ENCODE results near the gene CFAP100.

Gene CFAP100

DNA sequence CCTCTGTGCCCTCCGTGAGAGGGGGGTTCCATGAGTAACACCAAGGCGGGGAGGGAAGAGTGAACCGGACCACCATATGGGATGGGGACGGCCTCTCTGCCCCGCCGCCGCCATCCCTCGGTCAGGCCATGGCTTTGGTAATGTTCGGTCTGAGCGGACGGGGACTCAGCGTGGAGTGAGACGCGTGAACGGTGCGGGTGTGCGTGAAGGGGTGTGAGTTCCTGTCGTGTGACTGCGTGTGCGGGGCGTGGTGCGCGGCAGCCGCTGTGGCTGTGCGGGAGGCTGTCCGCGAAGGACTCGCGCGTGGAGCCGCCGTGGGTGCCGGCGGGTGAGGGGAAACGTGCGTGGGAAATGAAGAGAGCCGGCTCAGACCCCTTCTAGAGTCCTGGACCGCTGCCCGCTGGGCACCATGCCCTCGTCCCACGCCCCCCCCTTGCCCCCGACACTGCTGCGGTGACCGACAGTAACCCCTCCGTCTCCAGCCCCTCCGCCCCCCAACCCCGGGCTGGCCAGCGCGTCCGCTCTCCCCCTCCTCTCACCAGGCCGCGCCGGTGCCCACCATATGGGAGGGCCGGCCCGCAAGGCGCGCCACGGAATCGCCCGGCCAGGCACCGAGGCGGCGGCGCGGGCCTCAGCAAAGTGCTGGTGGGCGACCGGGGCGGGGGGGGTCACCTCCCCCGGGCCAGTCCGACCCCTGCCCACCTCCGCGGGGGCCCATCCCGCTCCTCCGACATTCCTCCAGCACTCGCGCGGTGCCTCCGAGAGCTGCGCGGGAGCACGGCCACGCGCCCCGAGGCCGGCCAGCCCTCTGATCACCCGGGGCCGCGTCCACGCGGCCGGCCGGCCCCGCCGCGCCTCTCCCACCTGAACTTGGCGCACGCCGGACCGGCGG is 38.1 kb upstream of the CFAP100 start:
- DNase-seq (ENCODE audit: low spot score): no peak

DNA sequence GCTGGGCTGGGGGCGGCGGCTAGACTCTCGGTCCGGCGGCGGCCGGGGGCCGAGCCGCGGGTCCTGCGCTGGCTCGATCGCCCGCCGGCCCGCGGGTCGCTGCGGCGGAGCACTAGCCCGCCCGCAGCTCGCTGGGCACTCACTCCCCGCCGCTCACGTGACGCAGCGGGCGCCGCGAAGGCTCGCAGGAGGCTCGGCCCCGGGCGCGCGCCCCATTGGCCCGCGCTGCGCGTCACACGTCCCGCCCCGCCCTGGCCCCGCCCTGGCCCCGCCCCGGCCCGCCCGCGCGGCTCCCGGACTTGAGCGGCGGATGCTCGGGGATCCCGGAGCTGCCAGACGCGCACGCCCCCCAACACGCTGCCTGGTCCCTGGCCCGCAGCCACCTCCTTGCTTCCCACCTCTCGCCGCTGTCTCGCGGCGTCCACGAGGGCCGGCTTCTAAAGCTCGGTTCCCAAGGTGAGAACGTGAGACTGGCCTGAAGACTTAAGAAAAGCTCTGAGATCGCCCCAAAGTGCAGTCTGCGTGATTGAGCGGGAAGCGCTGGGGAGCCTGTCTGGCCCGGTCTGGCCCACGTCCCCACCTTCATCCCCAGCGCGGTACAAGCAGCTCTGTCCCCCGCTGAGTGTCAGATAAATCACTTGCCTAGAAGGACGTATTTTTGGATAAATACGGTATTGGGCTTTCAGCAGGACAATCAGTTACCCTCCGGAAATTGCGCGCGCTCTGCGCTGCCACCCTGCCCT is 37.2 kb upstream of the CFAP100 start, which contains the start of gene KLF15:
TSS of gene KLF15 (minus strand) at position 114 of the 743 bp plus-strand sequence. CDS start 4,486 bp downstream, outside the sequence.
- DNase-seq (ENCODE audit: low spot score): peak; percentile 93

DNA sequence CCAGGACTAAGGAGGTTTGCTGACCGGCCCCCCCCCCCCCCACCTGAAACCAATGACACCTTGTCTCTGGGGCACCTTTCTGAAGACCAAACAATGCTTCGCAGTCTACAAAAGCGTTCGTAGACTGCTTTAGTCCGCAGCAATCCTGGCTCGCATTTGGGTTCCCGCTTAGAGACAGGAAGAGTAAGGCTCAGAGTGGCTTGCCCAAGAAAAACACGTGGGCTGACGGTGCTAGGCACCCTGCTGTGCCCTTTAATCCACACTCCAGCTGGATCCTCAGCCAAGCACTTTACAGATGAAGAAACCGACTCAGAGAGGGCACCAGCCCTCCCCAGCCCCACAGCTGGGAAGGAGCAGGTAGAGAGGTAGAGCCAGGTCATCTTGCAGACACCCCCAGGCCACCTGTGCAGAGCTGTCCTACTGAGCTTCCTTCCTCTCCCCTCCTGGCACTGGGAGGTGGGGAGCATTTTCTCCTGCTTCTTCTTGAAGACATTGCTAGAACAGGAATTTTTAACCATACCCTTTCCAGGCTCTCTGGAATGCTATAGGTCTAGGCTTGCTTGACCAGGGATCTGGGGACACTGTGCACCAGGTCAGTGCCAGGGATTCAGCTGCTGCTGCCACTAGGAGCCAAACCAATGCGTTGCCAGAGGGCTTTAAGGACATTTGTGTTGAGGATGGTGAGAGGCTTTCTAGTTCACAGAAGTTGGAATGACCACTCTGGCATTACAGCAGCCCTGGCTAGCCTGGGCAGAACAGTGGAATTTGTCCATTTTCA is 36.5 kb upstream of the CFAP100 start:
- DNase-seq (ENCODE audit: low spot score): no peak

DNA sequence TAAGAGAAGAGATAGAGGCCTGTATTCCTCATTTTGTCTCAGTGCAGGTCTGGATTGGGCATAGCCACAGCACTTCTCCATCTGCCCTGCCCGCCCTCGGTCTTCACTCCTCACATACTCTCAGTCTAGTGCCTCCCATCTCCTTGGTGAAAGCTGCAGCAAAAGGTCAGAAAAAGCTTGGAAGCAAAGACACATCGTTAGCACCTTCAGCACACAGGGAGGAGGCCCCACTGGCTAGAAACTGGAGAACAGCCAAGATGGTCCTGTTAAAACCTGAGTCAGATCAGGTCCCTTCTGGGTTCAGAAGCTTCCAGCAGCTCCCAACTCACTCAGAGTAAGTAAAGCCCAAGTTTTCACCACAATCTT is 35.9 kb upstream of the CFAP100 start:
- no peak for DNase-seq (ENCODE audit: low spot score)

DNA sequence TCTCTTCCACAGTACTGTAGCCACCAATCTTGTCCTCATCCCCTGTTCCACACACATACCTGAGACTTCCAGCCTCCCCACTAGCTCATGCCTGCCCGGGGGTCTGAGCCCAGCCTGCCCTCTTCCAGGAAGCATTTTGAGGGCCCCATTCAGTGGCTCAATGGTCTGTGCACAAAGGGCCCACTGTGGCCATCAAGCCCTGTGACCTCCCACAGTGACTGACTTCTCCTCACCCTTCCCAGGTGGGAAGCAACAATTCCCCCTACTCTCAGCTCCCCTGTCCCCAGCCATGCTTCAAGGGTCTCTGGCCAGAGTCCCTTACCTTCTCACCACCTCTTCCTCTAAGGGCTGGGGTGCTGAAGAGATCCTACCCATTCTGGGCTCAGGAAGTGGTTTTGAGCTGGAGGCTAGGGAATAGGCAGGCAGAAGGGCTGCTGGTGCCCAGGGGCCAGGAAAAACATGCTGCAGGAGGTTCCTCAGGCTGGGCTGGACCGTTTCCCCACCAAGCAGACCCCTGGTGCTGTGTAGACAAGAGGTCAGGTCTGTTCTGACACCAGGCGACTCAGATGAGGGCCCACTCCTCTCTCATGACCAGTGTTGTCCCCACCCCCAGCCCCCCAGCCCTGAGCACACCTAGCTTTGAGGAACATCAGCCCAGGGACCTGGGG is 34.5 kb upstream of the CFAP100 start:
- no peak for DNase-seq (ENCODE audit: low spot score)

DNA sequence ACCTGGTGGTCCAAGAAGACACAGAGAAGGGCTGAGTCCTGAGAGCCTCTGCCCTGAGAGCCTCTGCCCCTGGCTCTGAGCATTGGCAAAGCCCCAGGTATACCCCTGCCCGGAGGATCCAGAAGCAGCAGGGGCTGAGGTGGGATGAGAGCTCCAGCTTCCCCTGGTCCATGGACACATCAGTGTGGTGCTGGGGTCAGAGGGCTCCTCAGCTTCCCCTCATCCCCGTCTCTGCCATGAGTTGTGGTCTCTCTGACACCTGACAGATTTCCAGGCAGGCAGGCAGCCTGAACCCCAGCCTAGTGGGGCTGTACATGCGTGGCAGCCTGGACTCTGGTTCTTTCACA is 34.0 kb upstream of the CFAP100 start:
- no peak for DNase-seq (ENCODE audit: low spot score)

DNA sequence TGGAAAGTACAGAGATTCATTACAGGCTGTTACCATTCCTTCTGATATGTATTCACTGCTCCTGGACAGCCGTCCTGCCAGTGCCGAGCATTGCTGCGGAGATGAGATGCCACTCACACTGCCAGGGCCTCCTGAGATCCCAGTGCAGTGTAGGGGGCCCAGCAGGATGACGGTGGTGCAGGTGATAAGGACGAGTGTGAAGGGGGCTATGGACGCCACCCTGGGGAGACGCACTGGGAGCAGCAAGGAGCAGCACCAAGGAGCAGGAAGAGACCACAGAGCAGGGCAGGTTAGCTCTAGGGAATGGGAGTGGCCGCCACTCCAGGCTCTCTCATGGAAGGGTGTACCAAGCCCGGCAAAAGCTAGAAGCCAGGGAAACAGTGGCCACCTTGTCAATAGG is 33.5 kb upstream of the CFAP100 start:
- no peak for DNase-seq (ENCODE audit: low spot score)

DNA sequence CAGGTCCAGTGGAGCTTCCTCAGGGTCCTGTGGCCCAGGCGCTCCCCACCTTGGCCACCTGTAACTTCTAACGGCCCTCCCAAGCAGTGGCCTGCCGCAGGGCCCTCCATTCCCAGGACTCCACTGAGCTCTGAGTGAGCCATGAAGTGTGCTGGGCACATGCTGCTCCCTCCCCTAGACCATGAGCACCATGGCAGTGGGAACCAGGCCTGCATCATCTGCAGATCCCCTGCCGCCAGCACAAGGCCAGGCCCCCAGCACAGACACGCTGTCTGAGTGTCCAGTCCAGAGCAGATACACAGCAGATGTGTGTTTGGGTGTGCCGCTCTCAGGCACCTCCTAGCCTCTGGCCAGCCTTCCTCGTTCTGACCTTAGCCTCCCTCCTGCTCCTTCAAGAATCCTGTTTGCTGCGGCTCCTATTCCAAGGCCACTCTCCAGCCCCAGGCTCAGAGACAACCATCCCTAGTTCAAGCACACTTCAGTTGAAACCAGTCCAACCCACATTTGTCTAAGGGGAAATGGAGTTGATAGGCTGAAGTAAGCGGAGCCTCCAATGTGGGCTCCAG is 30.5 kb upstream of the CFAP100 start:
- no peak for DNase-seq (ENCODE audit: low spot score)

- no peak for DNase-seq (ENCODE audit: low spot score)
These were observed 29.9 kb upstream of the CFAP100 start for GRCh38 chr3:126364731-126365301.

DNA sequence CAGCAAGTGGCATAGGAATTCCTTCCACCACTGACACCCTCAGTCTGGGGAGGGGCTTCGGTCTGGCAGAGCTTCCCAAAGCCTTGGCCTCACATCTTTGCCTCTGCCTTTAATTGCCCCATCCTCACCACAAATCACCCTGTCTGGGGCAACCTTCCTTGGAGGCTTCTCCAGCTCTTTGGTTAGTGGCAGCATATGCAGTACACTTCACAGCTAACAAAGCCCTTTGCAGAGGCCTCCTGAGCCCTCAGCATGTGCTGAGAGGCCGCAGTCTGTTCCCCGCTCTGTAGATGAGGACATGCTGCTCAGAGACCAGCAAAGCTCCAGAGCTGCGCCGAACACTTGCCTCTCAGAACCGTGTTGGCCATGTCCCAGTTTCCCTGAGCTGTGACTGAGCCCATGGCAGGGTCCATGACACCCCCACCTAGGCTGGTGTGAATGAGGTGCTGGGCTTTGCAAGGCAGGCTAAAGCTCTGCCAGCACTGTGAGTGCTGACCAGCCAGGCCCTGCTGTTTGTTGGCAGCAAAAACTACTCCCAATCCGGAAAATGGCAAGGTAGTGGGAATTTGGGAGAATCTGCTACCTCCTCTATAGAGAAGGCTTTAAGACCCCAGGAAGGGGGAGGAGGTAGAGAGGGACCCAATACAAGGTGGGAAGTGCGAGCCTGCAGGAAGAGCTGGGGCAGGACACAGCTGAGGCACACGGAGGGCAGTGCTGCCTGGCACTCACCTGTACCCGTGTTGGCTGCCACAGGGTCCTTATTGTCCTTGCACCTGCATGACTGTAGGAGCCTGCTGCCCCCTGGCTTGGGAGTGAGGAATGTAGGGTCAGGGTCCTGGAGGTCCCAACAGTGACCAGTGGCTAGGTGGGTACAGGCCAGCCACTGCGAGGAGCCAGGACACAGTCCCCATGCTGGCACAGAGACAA is 29.1 kb upstream of the CFAP100 start:
- no peak for DNase-seq (ENCODE audit: low spot score)

GRCh38 chr3:126367316-126367805 is 27.3 kb upstream of the CFAP100 start:
- no peak for DNase-seq (ENCODE audit: low spot score)

- DNase-seq (ENCODE audit: low spot score): no peak
These were observed 25.2 kb upstream of the CFAP100 start for GRCh38 chr3:126369490-126369889.

DNA sequence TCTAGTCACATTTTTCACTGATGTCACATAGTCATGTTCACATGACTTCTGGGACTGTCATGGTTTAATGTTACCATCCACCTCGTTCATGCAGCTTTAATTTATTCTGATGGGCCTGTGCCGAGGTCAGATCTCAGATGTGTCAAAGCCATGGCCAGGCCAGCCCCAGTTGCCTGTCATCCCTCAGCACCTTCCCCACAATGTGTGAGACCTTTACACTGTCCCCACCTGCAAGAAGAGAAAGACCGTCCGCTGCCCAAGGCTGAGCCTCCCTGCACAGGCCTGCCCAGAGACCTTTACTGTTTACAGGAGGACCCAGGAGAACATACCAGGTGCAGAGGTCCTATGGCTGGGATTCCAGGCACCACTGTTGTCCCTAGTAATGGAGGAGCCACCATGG is 24.7 kb upstream of the CFAP100 start:
- no peak for DNase-seq (ENCODE audit: low spot score)

GRCh38 chr3:126370606-126371005 is 24.1 kb upstream of the CFAP100 start:
- no peak for DNase-seq (ENCODE audit: low spot score)

GRCh38 chr3:126371096-126371705 is 23.5 kb upstream of the CFAP100 start:
- no peak for DNase-seq (ENCODE audit: low spot score)

- no peak for DNase-seq (ENCODE audit: low spot score)
These were observed 22.1 kb upstream of the CFAP100 start for GRCh38 chr3:126372413-126373145.

DNA sequence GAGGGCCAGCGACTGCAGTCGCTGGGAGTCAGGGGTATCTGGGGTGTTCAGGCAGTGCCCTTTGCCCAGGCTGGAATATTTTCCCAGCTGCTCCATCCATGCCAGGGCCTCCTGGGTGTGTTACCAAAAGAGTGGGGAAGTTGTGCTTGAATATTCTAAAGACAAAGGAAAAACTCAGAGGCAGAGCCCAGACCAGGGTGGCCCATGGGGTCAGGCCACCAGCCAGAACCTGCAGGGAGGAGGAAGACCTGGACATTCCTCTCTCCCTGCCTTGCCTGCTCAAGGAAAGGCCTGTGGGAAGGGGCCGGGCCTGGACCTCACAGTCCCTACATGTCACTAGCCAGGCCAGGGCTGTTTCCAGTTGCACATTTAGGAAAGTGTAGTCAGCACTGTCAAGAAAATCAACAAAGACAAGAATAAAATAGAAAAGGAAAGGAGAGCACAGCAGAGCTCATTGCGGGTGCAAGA is 21.5 kb upstream of the CFAP100 start:
- DNase-seq (ENCODE audit: low spot score): no peak

DNA sequence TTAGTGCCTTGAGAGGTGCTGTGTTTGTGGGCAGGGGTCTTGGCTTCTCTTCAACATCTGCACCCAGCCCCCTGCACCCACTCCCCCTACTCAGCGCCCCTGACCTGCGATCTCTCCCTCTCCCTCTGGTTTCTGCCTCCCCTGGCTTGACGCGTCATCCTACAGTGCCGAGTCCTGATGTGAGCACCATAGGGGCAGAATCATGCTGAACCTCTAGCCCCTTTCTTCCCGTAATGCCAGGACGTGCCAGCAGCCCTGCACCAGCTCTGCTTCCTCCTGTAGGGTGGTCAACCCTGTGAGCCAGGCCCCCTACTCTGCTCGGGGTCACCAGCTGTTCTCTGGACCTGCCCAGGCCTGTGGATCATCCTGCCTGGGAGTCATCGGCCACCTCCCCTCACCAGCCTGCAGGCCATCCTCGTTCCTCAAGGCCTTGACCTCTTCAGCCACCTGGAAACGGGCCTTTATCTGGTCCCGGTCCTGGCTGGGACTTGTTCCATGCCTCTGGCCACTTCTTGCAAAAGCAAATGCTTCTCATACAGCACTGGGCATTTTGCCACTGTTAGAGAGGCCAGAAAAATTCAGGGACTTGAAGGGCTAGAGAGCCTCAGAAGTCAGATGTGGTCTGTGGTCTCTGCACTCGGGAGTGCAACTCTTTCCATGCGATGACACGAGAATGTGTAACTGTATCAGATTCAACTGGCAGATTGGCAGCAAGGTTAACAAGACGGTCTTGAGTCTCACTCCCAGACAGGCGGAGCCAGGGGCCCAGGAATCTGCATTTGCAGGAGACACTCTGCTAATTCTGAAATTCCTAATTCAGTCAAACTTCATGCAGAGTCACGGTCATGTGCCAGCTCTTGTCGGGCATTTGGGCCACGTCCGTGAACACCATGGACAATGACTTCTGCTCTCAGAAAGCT is 20.8 kb upstream of the CFAP100 start:
- no peak for DNase-seq (ENCODE audit: low spot score)

Measured in left forelimb (tissue), 1 donor.